Keratinocyte (primary cell): Measurements from ENCODE around the gene TCF20. TPM values are rescaled to one million over a fixed set of nuclear protein-coding genes. Genes with fewer than 3 reads are reported as not detected.

ENCODE experiments used
- DNase-seq: peaks from one replicate; pipeline ENCODE4 v3.0.0-alpha.2; 2011; ENCODE audit warnings: low read depth, missing footprints, low spot score
- FAIRE-seq: peaks from 2 replicates; lab custom pipeline; 2011; peaks lifted over from hg19 to GRCh38; lab: Jason Lieb, UNC
- H2AFZ ChIP-seq: 2 replicates; pipeline ENCODE4 v1.6.0; 2012; ENCODE audit warnings: low read length, control low read depth, inconsistent platforms; ENCODE audit not compliant: control insufficient read depth
- H3K27ac ChIP-seq: 2 replicates; pipeline ENCODE4 v1.5.1; 2011; ENCODE audit warnings: low read length; ENCODE audit not compliant: control insufficient read depth, insufficient read depth
- H3K27me3 ChIP-seq: 3 replicates; pipeline ENCODE4 v1.6.0; 2011; ENCODE audit warnings: low read length; ENCODE audit not compliant: control insufficient read depth, insufficient read depth; ENCODE audit errors: extremely low read depth
- H3K36me3 ChIP-seq, 2 experiments: 2 replicates in 1 of 2; 3 replicates in 1 of 2; pipeline ENCODE4 v1.5.1; 2011; ENCODE audit warnings: low read length in 2 of 2, mild to moderate bottlenecking in 1 of 2; ENCODE audit not compliant: control insufficient read depth in 2 of 2, insufficient read depth in 2 of 2; ENCODE audit errors: extremely low read depth in 1 of 2
- H3K4me1 ChIP-seq: 3 replicates; pipeline ENCODE4 v1.5.1; 2011; ENCODE audit warnings: low read length; ENCODE audit not compliant: control insufficient read depth, insufficient read depth; ENCODE audit errors: extremely low read depth
- H3K4me2 ChIP-seq: 3 replicates; pipeline ENCODE4 v1.6.0; 2011; ENCODE audit warnings: low read depth, low read length; ENCODE audit not compliant: control insufficient read depth, insufficient read depth; ENCODE audit errors: extremely low read depth
- H3K4me3 ChIP-seq, 3 experiments: fragments of 200-600 bp in 1 of 3; sonication (generic) in 1 of 3; 2 replicates in 2 of 3; 3 replicates in 1 of 3; pipeline ENCODE4 v1.5.1; 2011 to 2016; ENCODE audit warnings: low read length in 3 of 3, mild to moderate bottlenecking in 3 of 3, control low read depth in 2 of 3, inconsistent platforms in 1 of 3, low read depth in 1 of 3, mixed read lengths in 1 of 3, mixed run types in 1 of 3, moderate library complexity in 1 of 3; ENCODE audit not compliant: control insufficient read depth in 2 of 3, insufficient read depth in 2 of 3; ENCODE audit errors: extremely low read depth in 1 of 3
- H3K79me2 ChIP-seq: 2 replicates; pipeline ENCODE4 v1.6.0; 2012; ENCODE audit warnings: low read length; ENCODE audit not compliant: control insufficient read depth, insufficient read depth
- H3K9ac ChIP-seq: 3 replicates; pipeline ENCODE4 v1.6.0; 2011; ENCODE audit warnings: low read length; ENCODE audit not compliant: control insufficient read depth, insufficient read depth; ENCODE audit errors: extremely low read depth
- H3K9me1 ChIP-seq: 3 replicates; pipeline ENCODE4 v1.6.0; 2011; ENCODE audit warnings: low read length; ENCODE audit not compliant: control insufficient read depth, insufficient read depth; ENCODE audit errors: extremely low read depth
- H3K9me3 ChIP-seq: 2 replicates; pipeline ENCODE4 v1.5.1; 2012; ENCODE audit warnings: low read depth, low read length; ENCODE audit not compliant: control insufficient read depth
- H4K20me1 ChIP-seq: 3 replicates; pipeline ENCODE4 v1.6.0; 2011; ENCODE audit warnings: low read length; ENCODE audit not compliant: control insufficient read depth, insufficient read depth; ENCODE audit errors: extremely low read depth
- EZH2 ChIP-seq: IDR thresholded peaks from one replicate; pipeline ENCODE4 v1.6.1; 2012; ENCODE audit warnings: inconsistent platforms, mild to moderate bottlenecking, low read length, moderate library complexity
- dilution Hi-C: fragments of 300-500 bp; cut with MboI; formaldehyde crosslinking; loops from one replicate; pipeline ENCODE4 v1.7.0; 2020; ENCODE audit warnings: low sequenced_read_pairs; ENCODE audit not compliant: extremely low pct_ligation_motif_present
- polyA plus RNA-seq, 5 experiments: library from polyadenylated mRNA; depleted of rRNA in 3 of 5; stranded (reverse) in 3 of 5; stranded (forward) in 1 of 5; unstranded in 1 of 5; fragments of >200 nt; gene quantifications; 1 replicate in 1 of 5; 2 replicates in 3 of 5; 3 replicates in 1 of 5; pipeline versions ENCODE4 v1.2.1 to v1.2.3, GENCODE V29; 2011 to 2012; ENCODE audit warnings: missing spikeins in 2 of 5, low read depth in 1 of 5, low replicate concordance in 1 of 5
- TF ChIP-seq, protein P1 (sequence below), 3 experiments: IDR thresholded peaks in 1 of 3; conservative IDR thresholded peaks in 1 of 3; optimal IDR thresholded peaks in 1 of 3; 2 replicates in 2 of 3; 3 replicates in 1 of 3; pipeline versions ENCODE3 to v1.5.1; 2011; ENCODE audit warnings: low read length in 3 of 3, mild to moderate bottlenecking in 3 of 3, moderate library complexity in 2 of 3, control low read depth in 1 of 3, inconsistent platforms in 1 of 3; ENCODE audit not compliant: insufficient read depth in 2 of 3; ENCODE audit errors: extremely low read depth in 1 of 3

Gene TCF20
- polyA plus RNA-seq, 1 donor (not counting 4 experiments of a cell fraction or from before 2014, with no cell fraction given) = 23.9 TPM

DNA sequence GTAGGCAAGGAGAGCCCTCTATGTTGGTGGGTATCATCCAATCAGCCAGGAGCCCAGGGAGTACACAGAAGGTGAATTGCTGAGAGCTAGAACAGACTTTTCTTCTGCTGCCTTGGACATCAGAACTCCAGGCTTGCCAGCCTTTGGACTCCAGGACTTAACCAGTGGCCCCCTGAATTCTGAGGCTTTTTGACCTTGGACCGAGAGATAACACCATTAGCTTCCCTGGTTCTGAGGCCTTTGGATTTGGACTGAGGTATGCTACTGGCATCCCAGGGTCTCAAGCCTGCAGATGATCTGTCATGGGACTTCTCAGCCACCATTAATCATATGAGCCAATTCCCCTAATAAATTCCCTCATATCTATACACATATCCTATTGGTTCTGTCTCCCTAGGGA lies 21.5 kb downstream of the TCF20 start:
- no peak for TF ChIP-seq EZH2
- TF ChIP-seq, protein P1, sequence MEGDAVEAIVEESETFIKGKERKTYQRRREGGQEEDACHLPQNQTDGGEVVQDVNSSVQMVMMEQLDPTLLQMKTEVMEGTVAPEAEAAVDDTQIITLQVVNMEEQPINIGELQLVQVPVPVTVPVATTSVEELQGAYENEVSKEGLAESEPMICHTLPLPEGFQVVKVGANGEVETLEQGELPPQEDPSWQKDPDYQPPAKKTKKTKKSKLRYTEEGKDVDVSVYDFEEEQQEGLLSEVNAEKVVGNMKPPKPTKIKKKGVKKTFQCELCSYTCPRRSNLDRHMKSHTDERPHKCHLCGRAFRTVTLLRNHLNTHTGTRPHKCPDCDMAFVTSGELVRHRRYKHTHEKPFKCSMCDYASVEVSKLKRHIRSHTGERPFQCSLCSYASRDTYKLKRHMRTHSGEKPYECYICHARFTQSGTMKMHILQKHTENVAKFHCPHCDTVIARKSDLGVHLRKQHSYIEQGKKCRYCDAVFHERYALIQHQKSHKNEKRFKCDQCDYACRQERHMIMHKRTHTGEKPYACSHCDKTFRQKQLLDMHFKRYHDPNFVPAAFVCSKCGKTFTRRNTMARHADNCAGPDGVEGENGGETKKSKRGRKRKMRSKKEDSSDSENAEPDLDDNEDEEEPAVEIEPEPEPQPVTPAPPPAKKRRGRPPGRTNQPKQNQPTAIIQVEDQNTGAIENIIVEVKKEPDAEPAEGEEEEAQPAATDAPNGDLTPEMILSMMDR (optimal IDR thresholded peaks at IDR 0.05 in 1 of 3, IDR thresholded peaks at IDR 0.05 in 1 of 3, conservative IDR thresholded peaks at IDR 0.05 in 1 of 3; ENCODE audit: extremely low read depth in 1 of 3, insufficient read depth in 2 of 3, low read length in 3 of 3) = no peak
- H3K4me1 ChIP-seq = peaks cover 9% of the 10 kb centered on the region
- H3K27ac ChIP-seq = no peak overlapping the region
- no peak for DNase-seq
- H3K9ac ChIP-seq = no peak overlapping the region
- no peak for FAIRE-seq
- H3K79me2 ChIP-seq = peaks cover 94% of the 10 kb centered on the region
- H3K9me1 ChIP-seq = peaks cover 12% of the 10 kb centered on the region
- no peaks in the 10 kb centered on the region for H3K27me3 ChIP-seq
- no peak overlapping the region for H3K4me3 ChIP-seq
- no peak overlapping the region for H3K4me2 ChIP-seq
- H3K9me3 ChIP-seq = no peaks in the 10 kb centered on the region
- no peak overlapping the region for H2AFZ ChIP-seq
- H4K20me1 ChIP-seq = peaks cover 32% of the 10 kb centered on the region
- dilution Hi-C loops = no loop called here
- peaks cover 1 to 11% of the 10 kb centered on the region in 2 experiments for H3K36me3 ChIP-seq

DNA sequence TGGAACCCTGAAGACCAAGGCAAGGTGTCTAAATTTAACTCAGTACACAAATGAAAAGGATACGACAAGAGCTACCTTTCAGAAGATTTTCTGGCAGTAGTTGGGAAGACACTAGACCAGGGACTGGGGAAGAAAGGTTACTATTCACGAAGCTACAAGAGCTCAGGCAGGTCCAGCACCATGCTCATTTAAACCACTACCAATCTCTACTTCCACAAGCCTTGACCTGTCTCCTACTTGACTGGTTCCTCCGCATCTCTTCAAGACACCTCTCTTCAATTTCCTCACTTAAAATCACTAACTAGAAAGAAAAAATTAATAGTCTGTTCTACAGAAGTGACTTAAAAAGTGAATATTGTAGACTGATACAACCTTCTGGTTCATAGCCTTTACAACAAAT lies 22.9 kb downstream of the TCF20 start:
- Histone ChIP-seq H3K4me1 (peaks cover 9% of the 10 kb centered on the region), H3K9ac (no peak overlapping the region), H3K4me3 (no peak overlapping the region), H2AFZ (no peak overlapping the region), H3K9me1 (peaks cover 12% of the 10 kb centered on the region), H3K9me3 (no peaks in the 10 kb centered on the region), H3K79me2 (peaks cover 97% of the 10 kb centered on the region), H4K20me1 (peaks cover 27% of the 10 kb centered on the region), H3K4me2 (peak overlapping the region; percentile 55), H3K27me3 (no peaks in the 10 kb centered on the region), H3K36me3 (peaks cover 1 to 11% of the 10 kb centered on the region in 2 experiments), H3K27ac (no peak overlapping the region)
- no peak for TF ChIP-seq EZH2
- TF ChIP-seq, protein P1 (optimal IDR thresholded peaks at IDR 0.05 in 1 of 3, IDR thresholded peaks at IDR 0.05 in 1 of 3, conservative IDR thresholded peaks at IDR 0.05 in 1 of 3; ENCODE audit: extremely low read depth in 1 of 3, insufficient read depth in 2 of 3, low read length in 3 of 3) = no peak
- dilution Hi-C loops = no loop called here
- DNase-seq = no peak
- FAIRE-seq = peak; percentile 79
